Gastrocnemius medialis (tissue), 4 donors: Measurements from ENCODE around the gene RPS6KA2. TPM values are rescaled to one million over a fixed set of nuclear protein-coding genes. Genes with fewer than 3 reads are reported as not detected.

Experiments used
- ATAC-seq, 2 donors: fragments of 150-250 bp; one replicate each; pipeline ENCODE4 v1.9.1; 2016
- DNase-seq, 2 donors: peaks; one replicate each; pipeline ENCODE4 v3.0.0-alpha.2; 2019
- H3K27ac ChIP-seq, 4 donors: fragments of 200-600 bp; sonication (generic); 1 replicate in 1 of 4; 2 replicates in 3 of 4; pipeline ENCODE4 v1.5.1; 2016 to 2018; ENCODE audit warnings: mild to moderate bottlenecking in 2 of 4, moderate library complexity in 1 of 4
- H3K27me3 ChIP-seq, 3 donors: fragments of 200-600 bp; sonication (generic) in 2 of 3; 1 replicate in 1 of 3; 2 replicates in 2 of 3; pipeline versions ENCODE4 v1.5.1 to v1.6.0; 2016 to 2019; ENCODE audit warnings: mild to moderate bottlenecking in 1 of 3, moderate library complexity in 1 of 3
- H3K36me3 ChIP-seq, 2 donors: fragments of 200-600 bp; sonication (generic) in 1 of 2; one replicate each; pipeline ENCODE4 v1.5.1; 2017 to 2018
- H3K4me1 ChIP-seq, 2 donors: fragments of 200-600 bp; sonication (generic) in 1 of 2; one replicate each; pipeline ENCODE4 v1.5.1; 2016 to 2017; ENCODE audit warnings: mild to moderate bottlenecking in 2 of 2
- H3K4me3 ChIP-seq, 4 donors: fragments of 200-600 bp; sonication (generic) in 3 of 4; 1 replicate in 1 of 4; 2 replicates in 3 of 4; pipeline ENCODE4 v1.5.1; 2016 to 2019; ENCODE audit warnings: mild to moderate bottlenecking in 2 of 4
- H3K9me3 ChIP-seq, 3 donors: fragments of 200-600 bp; sonication (generic) in 2 of 3; 1 replicate in 1 of 3; 2 replicates in 2 of 3; pipeline ENCODE4 v1.5.1; 2016 to 2019
- POLR2A ChIP-seq, 2 donors: fragments of 450-650 bp; IDR thresholded peaks; one replicate each; pipeline ENCODE4 v1.6.1; 2017; ENCODE audit warnings: antibody characterized with exemption in 2 of 2, mild to moderate bottlenecking in 2 of 2, moderate library complexity in 2 of 2
- in situ Hi-C, 4 donors: fragments of 200-750 bp; cut with MboI; loops; one replicate each; pipeline versions ENCODE4 v1.15.0 to v1.8.0; 2017; ENCODE audit warnings: low sequenced_read_pairs in 4 of 4
- intact Hi-C: fragments of 100-400 bp; cut with DNase I; formaldehyde crosslinking; loops from one replicate; pipeline ENCODE4 v1.15.1; 2023; ENCODE audit warnings: low total_unique reads
- total RNA-seq, 4 donors: library from RNA; depleted of rRNA; stranded (reverse); fragments of >200 nt; gene quantifications; one replicate each; pipeline versions ENCODE4 v1.1.0 to v1.2.3, GENCODE V29; 2016
- TF ChIP-seq, protein P1 (sequence below), 5 experiments: fragments of 450-650 bp in 3 of 5; fragments of 200-600 bp in 2 of 5; sonication (generic) in 2 of 5; IDR thresholded peaks in 4 of 5; conservative IDR thresholded peaks in 1 of 5; 1 replicate in 4 of 5; 2 replicates in 1 of 5; pipeline ENCODE4 v1.5.1; 2016 to 2019; ENCODE audit warnings: antibody characterized with exemption in 5 of 5, mild to moderate bottlenecking in 3 of 5, moderate library complexity in 3 of 5

RPS6KA2 gene
- total RNA-seq, 4 donors from 2014 or later: 18.7 to 35.7 (median 27.4) TPM

DNA sequence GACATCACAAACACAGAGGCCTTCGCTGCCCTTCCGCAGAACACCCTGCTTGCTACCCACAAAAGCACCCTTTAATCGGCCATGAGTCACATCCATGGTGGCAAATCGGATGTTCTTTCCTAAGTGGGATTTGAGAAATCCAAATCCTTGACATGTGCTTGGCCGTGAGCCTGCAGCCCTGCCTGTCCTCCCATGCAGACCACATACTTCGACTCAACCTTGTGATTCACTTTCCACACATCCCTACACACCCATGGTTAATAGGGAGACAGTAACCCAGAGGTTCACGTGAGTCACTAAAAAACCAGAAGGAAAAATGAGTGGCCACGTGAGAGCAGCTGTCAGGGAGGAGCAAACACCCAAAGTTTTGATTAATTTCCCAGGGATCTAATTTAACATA, 59.9 kb downstream of the RPS6KA2 start:
- H3K4me1 ChIP-seq: peaks cover 37 to 57% of the 10 kb centered on the region in 2 donors
- TF ChIP-seq, protein P1, sequence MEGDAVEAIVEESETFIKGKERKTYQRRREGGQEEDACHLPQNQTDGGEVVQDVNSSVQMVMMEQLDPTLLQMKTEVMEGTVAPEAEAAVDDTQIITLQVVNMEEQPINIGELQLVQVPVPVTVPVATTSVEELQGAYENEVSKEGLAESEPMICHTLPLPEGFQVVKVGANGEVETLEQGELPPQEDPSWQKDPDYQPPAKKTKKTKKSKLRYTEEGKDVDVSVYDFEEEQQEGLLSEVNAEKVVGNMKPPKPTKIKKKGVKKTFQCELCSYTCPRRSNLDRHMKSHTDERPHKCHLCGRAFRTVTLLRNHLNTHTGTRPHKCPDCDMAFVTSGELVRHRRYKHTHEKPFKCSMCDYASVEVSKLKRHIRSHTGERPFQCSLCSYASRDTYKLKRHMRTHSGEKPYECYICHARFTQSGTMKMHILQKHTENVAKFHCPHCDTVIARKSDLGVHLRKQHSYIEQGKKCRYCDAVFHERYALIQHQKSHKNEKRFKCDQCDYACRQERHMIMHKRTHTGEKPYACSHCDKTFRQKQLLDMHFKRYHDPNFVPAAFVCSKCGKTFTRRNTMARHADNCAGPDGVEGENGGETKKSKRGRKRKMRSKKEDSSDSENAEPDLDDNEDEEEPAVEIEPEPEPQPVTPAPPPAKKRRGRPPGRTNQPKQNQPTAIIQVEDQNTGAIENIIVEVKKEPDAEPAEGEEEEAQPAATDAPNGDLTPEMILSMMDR (IDR thresholded peaks at IDR 0.05 in 4 of 5, conservative IDR thresholded peaks at IDR 0.05 in 1 of 5): no peak
- TF ChIP-seq POLR2A (IDR thresholded peaks at IDR 0.05): peak in 1 of 2 donors; percentile 15
- peak; percentile 74 to 76 for DNase-seq
- H3K9me3 ChIP-seq: no peaks in the 10 kb centered on the region
- in situ Hi-C loops: no loop called here
- H3K27me3 ChIP-seq: no peaks in the 10 kb centered on the region
- H3K27ac ChIP-seq: peak overlapping the region; percentile 38 to 92 (median 67)
- H3K4me3 ChIP-seq: no peak overlapping the region
- ATAC-seq: peak; percentile 75 to 87
- intact Hi-C loops: no loop called here
- no peaks in the 10 kb centered on the region for H3K36me3 ChIP-seq

DNA sequence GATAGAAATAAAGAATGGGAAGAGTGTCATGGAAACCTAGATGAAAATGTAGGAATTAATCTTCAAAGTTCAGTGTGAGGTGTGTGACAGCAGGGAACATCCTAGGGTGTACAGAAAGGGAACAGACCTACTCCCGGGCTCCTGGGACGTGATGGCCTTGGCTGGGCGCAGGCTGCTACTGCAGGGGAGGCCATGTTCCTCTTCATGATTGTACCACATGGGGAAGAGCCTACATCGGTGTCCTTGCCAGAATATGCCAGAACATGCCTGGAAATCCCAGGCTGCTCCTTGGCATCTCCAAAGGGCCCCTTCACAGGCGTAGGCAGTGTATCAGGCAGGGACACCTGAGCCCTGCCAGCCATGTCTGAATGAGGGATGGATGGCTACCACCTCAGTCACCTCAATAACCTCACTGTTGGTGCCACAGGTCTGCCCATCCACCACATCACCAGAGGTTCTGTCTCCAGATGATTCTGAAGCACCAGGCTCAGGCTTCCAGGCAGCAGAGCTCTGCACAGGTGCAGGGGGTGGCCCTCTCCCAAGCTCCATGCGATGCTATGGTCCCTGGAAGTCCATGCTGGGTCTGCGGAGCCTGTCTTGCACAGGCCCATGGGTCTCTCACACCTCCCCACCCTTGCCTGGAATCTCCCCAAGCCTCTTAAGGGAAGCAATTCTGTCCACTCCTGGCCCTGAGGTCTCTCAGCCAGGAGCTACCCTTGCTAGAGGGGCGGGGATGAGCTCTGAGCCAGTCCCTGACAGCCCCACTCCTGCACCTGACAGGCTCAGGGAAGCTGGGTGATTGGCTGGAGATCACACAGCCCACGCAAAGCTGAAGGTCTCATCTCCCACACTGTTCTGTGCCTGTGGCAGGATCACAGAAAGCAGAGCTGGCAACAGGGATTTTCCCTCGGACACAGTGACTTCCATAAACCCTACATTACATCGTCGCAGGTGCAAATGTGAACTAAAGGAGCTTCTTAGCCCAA, 60.7 kb downstream of the RPS6KA2 start:
- Histone ChIP-seq H3K36me3 (no peaks in the 10 kb centered on the region), H3K9me3 (no peaks in the 10 kb centered on the region), H3K4me1 (peaks cover 43 to 64% of the 10 kb centered on the region in 2 donors), H3K4me3 (no peak overlapping the region), H3K27me3 (no peaks in the 10 kb centered on the region), H3K27ac (peak overlapping the region; percentile 19 to 92 (median 67))
- ATAC-seq (no peak), DNase-seq (no peak)
- intact Hi-C loops: no loop called here
- no peak for TF ChIP-seq POLR2A (IDR thresholded peaks at IDR 0.05)
- TF ChIP-seq, protein P1 (IDR thresholded peaks at IDR 0.05 in 4 of 5, conservative IDR thresholded peaks at IDR 0.05 in 1 of 5): no peak
- in situ Hi-C loops: no loop called here

DNA sequence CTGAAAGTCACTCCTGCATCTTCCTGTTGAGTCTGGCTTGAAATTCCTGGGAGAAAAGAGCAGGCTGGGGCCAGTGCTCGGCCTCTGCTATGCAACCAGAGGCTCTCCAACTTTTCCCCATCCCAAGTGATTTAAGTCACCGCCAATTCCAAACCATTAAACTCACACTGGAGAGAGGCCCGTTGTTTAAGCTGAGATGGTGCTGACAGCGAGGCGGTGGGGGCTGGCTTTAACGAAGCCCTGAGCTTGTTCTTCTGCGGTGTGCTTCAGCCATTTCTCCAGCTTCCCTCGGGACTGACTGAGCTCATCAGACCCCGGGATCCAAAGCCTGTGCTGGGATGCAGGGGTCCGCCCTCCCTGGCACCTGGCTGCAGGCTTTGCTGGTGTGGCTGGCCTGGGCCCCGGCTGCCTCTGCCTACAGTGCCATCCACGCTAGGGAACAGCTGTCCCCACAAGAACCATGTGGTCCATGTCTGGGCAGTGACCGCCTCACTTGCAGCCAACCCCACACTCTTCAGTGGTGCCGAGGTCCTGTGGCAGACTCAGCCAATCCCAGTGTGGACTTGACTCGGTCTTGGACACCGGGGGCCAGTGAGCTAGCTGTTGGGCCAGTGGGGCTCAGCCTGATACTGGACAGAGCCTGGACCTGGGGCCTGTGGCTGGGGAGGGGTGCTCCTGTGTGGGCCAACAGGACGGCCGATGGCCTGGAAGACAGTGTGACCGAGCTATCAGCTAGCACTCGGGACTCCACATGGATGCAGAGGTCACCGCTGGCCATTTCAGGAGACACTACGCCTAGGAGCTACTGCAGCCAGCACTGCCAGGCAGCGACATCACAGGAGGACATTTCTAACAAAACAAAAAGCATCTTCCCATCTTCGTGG, 61.7 kb downstream of the RPS6KA2 start:
- peak overlapping the region; percentile 41 to 92 (median 78) for H3K27ac ChIP-seq
- TF ChIP-seq, protein P1 (IDR thresholded peaks at IDR 0.05 in 4 of 5, conservative IDR thresholded peaks at IDR 0.05 in 1 of 5): no peak
- peak in 1 of 2 donors; percentile 29 for TF ChIP-seq POLR2A (IDR thresholded peaks at IDR 0.05)
- intact Hi-C loops (no loop called here), in situ Hi-C loops (no loop called here)
- H3K4me3 ChIP-seq: no peak overlapping the region
- peak in 1 of 2 donors; percentile 12 for ATAC-seq
- DNase-seq: peak; percentile 48 to 57
- H3K9me3 ChIP-seq: no peaks in the 10 kb centered on the region
- no peaks in the 10 kb centered on the region for H3K36me3 ChIP-seq
- H3K4me1 ChIP-seq: peaks cover 48 to 68% of the 10 kb centered on the region in 2 donors
- H3K27me3 ChIP-seq: no peaks in the 10 kb centered on the region

DNA sequence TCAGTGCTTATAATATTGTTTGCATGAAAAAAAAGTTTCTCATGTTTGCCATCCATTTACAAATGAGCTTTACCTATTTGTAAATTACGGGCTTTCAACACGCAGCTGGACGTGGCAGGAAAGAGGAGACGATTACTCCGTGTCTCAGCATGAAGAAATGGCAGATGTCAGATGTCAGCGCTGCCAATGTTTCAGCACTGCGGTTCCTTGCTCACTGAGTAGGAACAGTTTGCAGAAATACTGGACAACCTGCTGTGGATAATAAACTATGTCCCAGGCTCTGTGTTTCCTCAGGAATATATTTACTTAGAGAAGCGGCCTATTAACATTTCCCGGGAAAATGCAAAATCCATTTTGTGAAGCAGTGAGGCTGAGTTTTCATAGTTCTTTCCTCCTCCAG, 63.2 kb downstream of the RPS6KA2 start:
- Histone ChIP-seq H3K36me3 (no peaks in the 10 kb centered on the region), H3K27ac (peak overlapping the region; percentile 71 to 92 (median 85)), H3K4me3 (no peak overlapping the region), H3K4me1 (peaks cover 48 to 70% of the 10 kb centered on the region in 2 donors), H3K27me3 (no peaks in the 10 kb centered on the region), H3K9me3 (no peaks in the 10 kb centered on the region)
- intact Hi-C loops: no loop called here
- no peak for TF ChIP-seq POLR2A (IDR thresholded peaks at IDR 0.05)
- TF ChIP-seq, protein P1 (IDR thresholded peaks at IDR 0.05 in 4 of 5, conservative IDR thresholded peaks at IDR 0.05 in 1 of 5): no peak
- in situ Hi-C loops: loop anchor here in 1 of 4 donors (5.0 kb wide), 1 partner anchor 48 kb away; no protein-coding TSS in a partner anchor
- ATAC-seq: peak; percentile 23 to 26
- DNase-seq: peak; percentile 48 to 56
